K562 (cell line): ENCODE results near the gene MUSTN1. TPM values are rescaled to one million over a fixed set of nuclear protein-coding genes. Genes with fewer than 3 reads are reported as not detected.

Experiments used
- KLF1 ChIP-seq: fragments of 450-650 bp; IDR thresholded peaks from 2 replicates; pipeline ENCODE4 v1.6.1; 2016; ENCODE audit warnings: missing genetic modification characterization, missing compliant biosample characterization
- MTF1 ChIP-seq: fragments of 250-450 bp; sonication (Bioruptor Pico); IDR thresholded peaks from 2 replicates; pipeline ENCODE4 v1.9.0; 2021; ENCODE audit warnings: moderate library complexity, mild to moderate bottlenecking, inconsistent platforms, borderline replicate concordance
- PHF21A ChIP-seq: fragments of 450-650 bp; IDR thresholded peaks from 2 replicates; pipeline ENCODE4 v1.6.1; 2017; ENCODE audit warnings: low read depth, borderline replicate concordance
- RBM15 ChIP-seq: fragments of 200-400 bp; formaldehyde crosslinking; IDR thresholded peaks from 2 replicates; pipeline ENCODE4 v1.6.1; 2018; ENCODE audit warnings: mild to moderate bottlenecking, low read length, moderate library complexity; ENCODE audit not compliant: insufficient read depth
- RBM17 ChIP-seq: fragments of 200-400 bp; formaldehyde crosslinking; IDR thresholded peaks from 2 replicates; pipeline ENCODE4 v1.6.1; 2017; ENCODE audit warnings: low read depth, mild to moderate bottlenecking, low read length, borderline replicate concordance
- RFX1 ChIP-seq: fragments of 450-650 bp; IDR thresholded peaks from 2 replicates; pipeline ENCODE4 v1.6.1; 2016; ENCODE audit warnings: mild to moderate bottlenecking, moderate library complexity
- ZFP36 ChIP-seq: fragments of 150-350 bp; IDR thresholded peaks from 2 replicates; pipeline ENCODE4 v1.6.1; 2018; ENCODE audit warnings: low read length, low read depth; ENCODE audit not compliant: partially characterized antibody
- polyA plus RNA-seq, 8 experiments: library from polyadenylated mRNA; depleted of rRNA in 4 of 8; stranded (reverse) in 5 of 8; unstranded in 3 of 8; fragments of >200 nt; fragmentation: Nextera tagmentation in 2 of 8; fragmentation: Illumina TruSeq in 1 of 8; extraction: Ambion mirVana in 2 of 8; extraction: Trizol in 1 of 8; gene quantifications; 2 replicates each; pipeline versions ENCODE4 v1.2.1 to v1.2.3, GENCODE V29; 2011 to 2014; ENCODE audit warnings: inconsistent platforms in 1 of 8, missing spikeins in 1 of 8
- total RNA-seq, 7 experiments: library from RNA; depleted of rRNA in 6 of 7; stranded (reverse); fragments of >200 nt in 6 of 7; fragmentation: Illumina TruSeq in 2 of 7; extraction: Trizol in 2 of 7; gene quantifications; 2 replicates each; pipeline versions ENCODE4 v1.2.1 to v1.2.3, GENCODE V29; 2011 to 2021; ENCODE audit warnings: low replicate concordance in 1 of 7
- TF ChIP-seq, protein P1 (sequence below): fragments of 450-650 bp; IDR thresholded peaks from 2 replicates; pipeline ENCODE4 v1.6.1; 2016; ENCODE audit warnings: low read depth

The MUSTN1 gene
- total and polyA plus RNA-seq, 9 of the 15 experiments (the other 6 are each of a cell fraction or from before 2014, with no cell fraction given) = 0.15 to 0.78 (median 0.44) TPM; not detected in 4

DNA sequence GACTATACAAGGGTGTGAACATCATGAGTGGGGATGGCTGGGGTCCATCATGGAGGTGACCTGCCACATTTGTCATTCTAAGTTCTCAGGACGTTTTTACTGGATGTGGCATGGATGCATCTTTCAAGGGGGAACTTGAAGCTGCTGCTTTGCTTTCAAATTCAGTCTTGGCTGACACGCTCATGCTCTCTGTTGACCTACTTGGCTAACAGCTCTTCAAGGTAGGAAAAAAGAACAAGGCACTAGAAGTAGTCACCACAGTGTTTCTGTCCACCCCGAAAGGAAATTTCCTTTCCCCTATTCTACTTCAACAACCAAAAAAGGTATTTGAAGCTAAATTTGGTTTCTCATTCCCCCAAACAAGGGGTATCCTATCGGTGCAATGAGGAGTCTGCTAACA is 47.6 kb upstream of the MUSTN1 start (continued):
- TF ChIP-seq, protein P1, sequence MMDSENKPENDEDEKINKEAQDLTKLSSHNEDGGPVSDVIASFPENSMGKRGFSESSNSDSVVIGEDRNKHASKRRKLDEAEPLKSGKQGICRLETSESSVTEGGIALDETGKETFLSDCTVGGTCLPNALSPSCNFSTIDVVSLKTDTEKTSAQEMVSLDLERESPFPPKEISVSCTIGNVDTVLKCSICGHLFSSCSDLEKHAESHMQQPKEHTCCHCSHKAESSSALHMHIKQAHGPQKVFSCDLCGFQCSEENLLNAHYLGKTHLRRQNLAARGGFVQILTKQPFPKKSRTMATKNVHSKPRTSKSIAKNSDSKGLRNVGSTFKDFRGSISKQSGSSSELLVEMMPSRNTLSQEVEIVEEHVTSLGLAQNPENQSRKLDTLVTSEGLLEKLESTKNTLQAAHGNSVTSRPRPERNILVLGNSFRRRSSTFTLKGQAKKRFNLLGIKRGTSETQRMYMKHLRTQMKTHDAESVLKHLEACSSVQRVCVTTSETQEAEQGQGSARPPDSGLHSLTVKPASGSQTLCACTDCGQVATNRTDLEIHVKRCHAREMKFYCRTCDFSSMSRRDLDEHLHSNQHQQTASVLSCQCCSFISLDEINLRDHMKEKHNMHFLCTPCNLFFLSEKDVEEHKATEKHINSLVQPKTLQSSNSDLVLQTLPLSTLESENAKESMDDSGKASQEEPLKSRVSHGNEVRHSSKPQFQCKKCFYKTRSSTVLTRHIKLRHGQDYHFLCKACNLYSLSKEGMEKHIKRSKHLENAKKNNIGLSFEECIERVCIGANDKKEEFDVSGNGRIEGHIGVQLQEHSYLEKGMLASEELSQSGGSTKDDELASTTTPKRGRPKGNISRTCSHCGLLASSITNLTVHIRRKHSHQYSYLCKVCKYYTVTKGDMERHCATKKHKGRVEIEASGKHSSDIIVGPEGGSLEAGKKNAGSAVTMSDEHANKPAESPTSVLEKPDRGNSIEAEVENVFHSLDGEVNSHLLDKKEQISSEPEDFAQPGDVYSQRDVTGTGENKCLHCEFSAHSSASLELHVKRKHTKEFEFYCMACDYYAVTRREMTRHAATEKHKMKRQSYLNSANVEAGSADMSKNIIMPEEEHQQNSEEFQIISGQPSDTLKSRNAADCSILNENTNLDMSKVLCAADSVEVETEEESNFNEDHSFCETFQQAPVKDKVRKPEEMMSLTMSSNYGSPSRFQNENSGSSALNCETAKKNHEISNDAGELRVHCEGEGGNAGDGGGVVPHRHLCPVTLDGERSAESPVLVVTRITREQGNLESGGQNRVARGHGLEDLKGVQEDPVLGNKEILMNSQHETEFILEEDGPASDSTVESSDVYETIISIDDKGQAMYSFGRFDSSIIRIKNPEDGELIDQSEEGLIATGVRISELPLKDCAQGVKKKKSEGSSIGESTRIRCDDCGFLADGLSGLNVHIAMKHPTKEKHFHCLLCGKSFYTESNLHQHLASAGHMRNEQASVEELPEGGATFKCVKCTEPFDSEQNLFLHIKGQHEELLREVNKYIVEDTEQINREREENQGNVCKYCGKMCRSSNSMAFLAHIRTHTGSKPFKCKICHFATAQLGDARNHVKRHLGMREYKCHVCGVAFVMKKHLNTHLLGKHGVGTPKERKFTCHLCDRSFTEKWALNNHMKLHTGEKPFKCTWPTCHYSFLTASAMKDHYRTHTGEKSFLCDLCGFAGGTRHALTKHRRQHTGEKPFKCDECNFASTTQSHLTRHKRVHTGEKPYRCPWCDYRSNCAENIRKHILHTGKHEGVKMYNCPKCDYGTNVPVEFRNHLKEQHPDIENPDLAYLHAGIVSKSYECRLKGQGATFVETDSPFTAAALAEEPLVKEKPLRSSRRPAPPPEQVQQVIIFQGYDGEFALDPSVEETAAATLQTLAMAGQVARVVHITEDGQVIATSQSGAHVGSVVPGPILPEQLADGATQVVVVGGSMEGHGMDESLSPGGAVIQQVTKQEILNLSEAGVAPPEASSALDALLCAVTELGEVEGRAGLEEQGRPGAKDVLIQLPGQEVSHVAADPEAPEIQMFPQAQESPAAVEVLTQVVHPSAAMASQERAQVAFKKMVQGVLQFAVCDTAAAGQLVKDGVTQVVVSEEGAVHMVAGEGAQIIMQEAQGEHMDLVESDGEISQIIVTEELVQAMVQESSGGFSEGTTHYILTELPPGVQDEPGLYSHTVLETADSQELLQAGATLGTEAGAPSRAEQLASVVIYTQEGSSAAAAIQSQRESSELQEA = no peak
- TF ChIP-seq PHF21A (no peak), RBM17 (no peak), KLF1 (tag) (no peak), RFX1 (no peak), RBM15 (no peak), ZFP36 (no peak), MTF1 (CRISPR knock-in tag) (no peak)
